GM12891 (cell line): ENCODE data around the gene SRRD.
"Not testable (repeated sequence)": the region's sequence is repeated elsewhere in the genome, so short reads cannot be mapped to it uniquely, and the experiment has no call there.

ENCODE experiments used
- DNase-seq: peaks from one replicate; pipeline ENCODE4 v3.0.0; 2011; ENCODE audit warnings: low spot score; ENCODE audit not compliant: insufficient read length
- FAIRE-seq: peaks from 2 replicates; lab custom pipeline; 2011; peaks lifted over from hg19 to GRCh38; lab: Jason Lieb, UNC
- PAX5 ChIP-seq: IDR thresholded peaks from 2 replicates; pipeline ENCODE4 v1.6.1; 2011; ENCODE audit warnings: low read length, moderate library complexity, mild to moderate bottlenecking; ENCODE audit not compliant: insufficient read depth, severe bottlenecking
- POLR2A ChIP-seq: IDR thresholded peaks from 2 replicates; pipeline ENCODE4 v1.6.1; 2011; ENCODE audit warnings: low read depth, low read length, control low read depth
- POLR2AphosphoS5 ChIP-seq: IDR thresholded peaks from 2 replicates; pipeline ENCODE4 v1.6.1; 2011; ENCODE audit warnings: low read depth, low read length, control low read depth
- POU2F2 ChIP-seq: IDR thresholded peaks from 2 replicates; pipeline ENCODE4 v1.6.1; 2011; ENCODE audit warnings: low read depth, mild to moderate bottlenecking, control low read depth, low read length, moderate library complexity
- SPI1 ChIP-seq: IDR thresholded peaks from 2 replicates; pipeline ENCODE4 v1.6.1; 2011; ENCODE audit warnings: low read depth, low read length, control low read depth
- TAF1 ChIP-seq: IDR thresholded peaks from 2 replicates; pipeline ENCODE4 v1.6.1; 2011; ENCODE audit warnings: low read depth, low read length, control low read depth

Gene SRRD

GRCh38 chr22:26524870-26525269 is 41.2 kb downstream of the SRRD start:
- DNase-seq: no peak
- TF ChIP-seq SPI1 (no peak), TAF1 (no peak), POLR2A (no peak), PAX5 (no peak), POU2F2 (no peak), POLR2AphosphoS5 (no peak)
- no peak for FAIRE-seq

- FAIRE-seq (no peak), DNase-seq (no peak)
- TF ChIP-seq SPI1 (no peak), TAF1 (no peak), POLR2AphosphoS5 (no peak), POU2F2 (no peak), POLR2A (no peak), PAX5 (no peak)
Measured at GRCh38 chr22:26525946-26526564, 42.4 kb downstream of the SRRD start.

DNA sequence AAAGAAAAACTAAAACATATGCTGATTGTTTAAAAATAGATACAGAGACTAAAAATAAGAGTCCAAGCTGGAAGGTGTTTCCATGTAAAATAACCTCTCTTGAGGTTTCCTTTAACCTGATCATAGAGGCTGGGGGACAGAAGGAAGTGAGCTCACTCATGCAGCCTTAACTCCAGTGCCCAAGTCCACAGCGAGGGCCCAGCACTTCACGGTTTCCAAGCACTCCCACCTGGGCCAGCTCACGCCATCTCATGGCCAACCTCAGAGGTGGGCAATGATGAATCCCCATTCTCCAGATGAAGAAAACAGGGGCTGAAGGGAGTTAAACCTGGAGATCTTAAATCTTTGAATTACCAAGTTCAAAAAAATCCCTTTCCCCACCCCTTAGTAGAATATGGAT is 43.5 kb downstream of the SRRD start:
- DNase-seq (no peak), FAIRE-seq (no peak)
- TF ChIP-seq TAF1 (no peak), POLR2A (no peak), SPI1 (no peak), PAX5 (no peak)

- no peak for DNase-seq
- FAIRE-seq: no peak
- TF ChIP-seq POLR2AphosphoS5 (no peak), TAF1 (no peak), POLR2A (no peak), POU2F2 (no peak), SPI1 (no peak)
Measured at GRCh38 chr22:26527574-26528465, 44.1 kb downstream of the SRRD start.

DNA sequence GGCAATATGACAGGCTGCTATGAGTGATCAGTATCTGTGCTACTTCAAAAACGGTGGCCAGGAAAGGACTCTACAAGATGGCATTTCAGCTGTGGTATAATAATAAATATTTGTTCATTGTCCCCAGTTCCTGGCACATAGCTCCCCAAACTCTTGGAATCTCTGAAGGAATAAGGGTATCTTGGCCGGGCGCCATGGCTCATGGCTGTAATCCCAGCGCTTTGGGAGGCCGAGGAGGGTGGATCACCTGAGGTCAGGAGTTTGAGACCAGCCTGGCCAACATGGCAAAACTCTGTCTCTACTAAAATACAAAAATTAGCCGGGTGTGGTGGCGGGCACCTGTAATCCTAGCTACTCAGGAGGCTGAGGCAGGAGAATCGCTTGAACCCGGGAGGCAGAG is 44.8 kb downstream of the SRRD start:
- not testable (repeated sequence) for DNase-seq, FAIRE-seq

- no peak for DNase-seq
- FAIRE-seq: no peak
- TF ChIP-seq POLR2AphosphoS5: no peak
- TF ChIP-seq POU2F2: no peak
- TF ChIP-seq PAX5: no peak
- TF ChIP-seq POLR2A: no peak
- no peak for TF ChIP-seq SPI1
- TF ChIP-seq TAF1: no peak
Measured at GRCh38 chr22:26529345-26529744, 45.7 kb downstream of the SRRD start.

- TF ChIP-seq POLR2A (no peak), POU2F2 (no peak), SPI1 (no peak), POLR2AphosphoS5 (no peak), PAX5 (no peak), TAF1 (no peak)
- no peak for DNase-seq
- FAIRE-seq: peak; percentile 78
Measured at GRCh38 chr22:26534171-26534855, 50.6 kb downstream of the SRRD start.

DNA sequence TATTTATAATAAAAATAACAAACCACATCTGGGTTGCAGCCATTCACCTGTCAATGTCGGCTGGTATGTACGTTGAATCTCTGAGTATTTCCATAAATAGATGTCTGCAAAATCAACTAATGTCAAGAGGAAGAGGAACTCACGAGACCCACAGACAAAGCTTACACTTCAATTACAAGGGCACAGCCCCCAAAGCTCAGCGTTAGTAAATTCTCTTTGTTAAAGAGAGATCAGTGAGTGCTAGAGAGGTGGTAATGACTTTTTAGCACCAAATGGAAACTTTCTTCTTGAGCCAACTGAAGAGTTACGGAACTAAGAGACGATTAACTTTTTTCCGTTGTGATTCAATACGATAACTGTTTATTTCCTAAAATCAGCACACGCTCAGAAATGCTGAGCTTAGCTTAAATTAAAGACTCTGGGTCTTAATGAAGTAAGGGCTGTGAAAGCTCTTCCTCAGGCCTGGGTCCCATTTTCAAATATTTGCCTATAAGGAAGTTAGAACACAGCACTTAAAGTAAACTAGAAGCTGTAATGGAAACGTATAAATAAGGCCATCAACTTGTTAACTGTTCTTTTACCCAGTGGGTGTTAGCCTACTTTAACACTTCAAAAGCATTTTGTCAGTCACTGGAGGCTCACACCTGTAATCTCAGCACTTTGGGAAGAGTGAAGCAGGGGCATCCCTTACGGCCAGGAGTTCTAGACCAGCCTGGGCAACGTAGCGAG is 51.4 kb downstream of the SRRD start:
- DNase-seq: no peak
- no peak for TF ChIP-seq PAX5
- peak; percentile 48; the same call in 1 of the 2 replicates for TF ChIP-seq SPI1
- no peak for TF ChIP-seq POLR2A
- no peak for TF ChIP-seq TAF1
- TF ChIP-seq POLR2AphosphoS5: no peak
- TF ChIP-seq POU2F2: no peak
- FAIRE-seq: no peak

DNA sequence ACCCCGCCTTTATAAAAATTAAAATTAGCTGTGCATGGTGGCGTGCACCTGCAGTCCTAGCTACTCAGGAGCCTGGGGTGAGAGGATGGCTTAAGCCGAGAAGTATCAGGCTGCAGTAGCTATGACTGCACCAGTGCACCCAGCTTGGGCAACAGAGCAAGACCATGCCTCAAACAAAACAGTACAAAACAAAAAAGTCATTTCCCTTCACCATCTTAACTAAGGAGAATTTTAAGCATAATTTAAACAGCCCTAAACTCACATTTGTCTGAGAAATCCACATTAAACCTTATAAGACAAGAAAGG is 51.9 kb downstream of the SRRD start:
- TF ChIP-seq POLR2A: no peak
- no peak for TF ChIP-seq SPI1
- no peak for TF ChIP-seq TAF1
- TF ChIP-seq PAX5: no peak
- FAIRE-seq: peak; percentile 71
- DNase-seq: no peak
